GM19463 (cell line): ENCODE measurements around the gene ARID3B.
A peak's percentile ranks its signal among the peaks of the same experiment; 100 is the strongest.

ENCODE experiments used
- ATAC-seq: cut with Tn5 transposase; IDR thresholded peaks from one replicate; pipeline ENCODE4 v1.9.1; 2021; ENCODE audit warnings: mild to moderate bottlenecking, moderate library complexity; ENCODE audit not compliant: unreplicated experiment

The ARID3B gene

DNA sequence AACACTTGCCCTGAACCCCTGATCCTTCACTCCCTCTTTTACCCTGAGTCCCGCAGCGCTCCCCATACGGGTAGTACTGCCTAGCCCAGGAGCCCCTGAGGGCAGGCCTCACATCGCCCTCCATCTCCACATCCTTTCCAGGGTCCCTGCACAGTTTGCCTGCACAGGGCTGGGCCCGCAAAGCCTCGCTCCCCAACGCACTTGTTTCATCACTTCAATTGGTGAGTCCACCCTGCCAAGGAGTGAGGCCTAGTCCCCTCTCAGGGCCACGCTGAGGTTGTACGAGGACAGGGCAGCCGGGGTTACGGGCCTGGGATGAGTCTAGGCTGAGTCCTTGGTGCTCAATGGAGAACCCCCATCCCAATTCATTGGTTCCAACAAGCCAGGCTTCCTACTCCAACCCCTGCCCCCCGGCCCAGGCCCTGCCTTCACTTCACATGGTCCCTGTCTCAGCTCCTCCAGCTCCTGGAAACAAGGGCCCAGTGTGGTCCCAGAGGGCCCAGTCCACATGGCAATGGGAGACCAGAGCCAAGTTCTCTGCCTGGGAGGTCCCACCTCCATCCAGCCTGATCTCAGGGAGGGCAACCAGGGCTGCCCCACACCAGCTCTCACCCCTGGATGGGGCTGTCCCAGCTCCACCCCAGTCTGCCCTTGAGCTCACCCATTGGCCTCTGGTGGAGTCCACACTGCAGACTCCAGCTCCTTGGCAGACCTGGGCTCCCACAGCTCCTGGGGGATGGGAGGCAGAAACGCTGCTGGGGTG, 62.2 kb downstream of the ARID3B start:
- ATAC-seq = no peak

DNA sequence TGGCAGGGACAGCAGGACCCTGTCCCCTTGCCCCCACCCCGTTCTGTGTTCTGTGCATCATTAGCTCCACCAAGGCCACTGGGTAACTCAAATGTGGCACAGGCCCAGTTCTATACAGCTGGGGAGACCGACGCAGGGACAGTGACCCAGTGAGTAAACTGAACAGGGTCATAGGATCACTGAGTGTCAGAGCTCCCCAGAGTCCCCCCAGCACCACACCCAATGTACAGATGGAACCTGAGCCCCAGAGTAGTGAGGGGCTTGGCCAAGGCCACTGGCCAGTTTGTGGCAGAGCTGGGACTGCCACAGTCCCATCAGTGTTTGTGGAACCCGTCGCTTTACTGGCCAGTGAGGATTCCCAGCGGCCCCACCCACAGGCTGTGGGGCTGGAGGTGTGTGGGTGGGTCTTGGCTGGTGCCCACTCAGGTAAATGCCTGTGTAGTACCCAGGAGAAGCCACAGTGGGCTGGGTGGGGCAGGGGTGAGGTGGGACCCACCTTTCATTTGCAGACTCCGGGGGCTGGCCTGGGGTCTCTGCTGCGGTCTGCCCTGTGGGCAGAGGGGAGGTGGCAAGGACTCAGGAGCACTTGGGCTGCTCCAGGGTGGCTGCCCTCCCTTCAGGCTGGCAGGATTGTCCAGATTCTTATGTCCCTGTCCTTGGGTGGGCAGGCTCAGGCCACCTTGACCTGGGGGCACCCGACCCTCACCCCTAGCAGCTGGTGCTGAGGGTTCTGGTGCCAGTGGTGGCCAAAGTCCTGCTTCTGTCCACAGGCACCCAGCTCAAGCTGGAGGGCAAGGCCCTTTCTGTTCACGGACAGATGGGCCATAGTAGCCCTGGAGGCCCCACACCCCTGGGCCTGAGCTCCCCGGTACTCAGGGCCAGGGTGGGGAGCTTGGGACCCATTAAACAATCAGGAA, 63.0 kb downstream of the ARID3B start:
- ATAC-seq = no peak

DNA sequence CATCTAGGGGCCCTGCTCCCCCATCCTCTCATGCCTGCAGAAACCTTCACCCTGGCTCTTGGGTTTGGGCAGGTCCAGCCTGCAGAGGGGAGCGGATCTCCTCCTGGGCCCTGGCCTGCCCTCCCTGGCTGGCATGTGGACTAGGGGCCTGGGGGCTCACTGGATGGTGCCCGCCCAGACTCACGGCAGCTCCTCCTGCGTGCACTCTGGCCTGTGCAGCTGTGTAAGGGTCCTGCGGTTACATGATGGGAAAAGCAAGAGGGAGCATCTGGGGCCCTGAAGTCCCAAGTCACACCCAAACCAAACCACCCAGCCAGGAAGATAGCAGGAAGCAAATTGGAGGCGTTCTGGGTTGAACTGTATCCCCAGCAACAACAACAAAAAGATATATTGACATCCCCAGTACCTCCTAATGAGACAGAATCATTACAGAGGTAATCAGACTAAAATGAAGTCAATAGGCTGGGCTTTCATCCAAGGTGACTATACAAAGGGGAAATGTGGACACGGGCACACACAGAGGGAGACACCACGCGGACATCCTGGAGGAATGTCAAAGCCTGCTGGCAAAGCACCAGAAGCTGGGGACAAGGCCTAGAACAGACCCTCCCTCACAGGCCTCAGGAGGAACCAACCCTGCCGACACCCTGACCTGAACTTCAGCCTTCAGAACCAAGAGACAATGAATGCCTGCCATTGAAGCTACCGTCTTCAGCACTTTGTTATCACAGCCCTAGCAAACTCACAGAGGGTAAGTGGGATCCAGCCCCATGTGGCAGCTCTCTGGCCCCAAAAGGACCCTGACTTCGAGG, 64.2 kb downstream of the ARID3B start:
- no peak for ATAC-seq

DNA sequence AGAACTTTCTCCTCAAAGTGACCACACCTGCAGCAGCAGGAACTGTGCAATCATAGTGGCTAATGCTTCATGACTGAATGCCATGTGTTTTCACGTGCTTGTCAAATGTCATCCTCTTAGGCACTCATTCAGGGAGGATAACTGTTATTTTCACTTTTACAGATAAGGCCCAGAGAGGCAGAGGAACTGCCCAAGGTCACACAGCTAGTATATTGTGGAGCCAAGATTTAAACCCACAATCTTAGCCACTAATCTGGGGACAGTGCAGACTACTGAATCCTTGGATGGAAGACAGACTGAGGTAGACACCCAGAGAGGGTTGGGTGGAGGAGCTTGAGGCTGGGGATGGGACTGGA, 64.8 kb downstream of the ARID3B start:
- ATAC-seq = no peak

DNA sequence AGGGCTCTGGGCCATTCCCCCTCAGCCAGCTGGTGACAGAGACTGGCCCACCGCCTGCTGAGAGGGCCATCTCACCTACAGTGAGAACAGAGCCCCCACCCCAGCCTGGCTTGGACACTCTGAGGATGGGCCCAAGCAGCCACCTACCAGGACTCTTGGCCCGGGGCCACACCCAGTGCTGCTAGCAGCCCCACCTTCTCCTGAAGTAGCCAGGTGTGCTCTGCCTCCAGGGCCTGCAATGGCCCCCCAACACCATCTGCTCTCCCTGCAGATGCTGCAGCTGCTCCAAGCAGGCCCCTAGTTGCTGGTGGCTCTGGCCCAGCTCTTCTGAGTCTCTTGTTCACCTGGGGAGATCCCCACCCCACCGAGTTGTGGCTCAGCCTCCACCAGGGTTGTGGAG, 67.8 kb downstream of the ARID3B start:
- ATAC-seq = no peak

DNA sequence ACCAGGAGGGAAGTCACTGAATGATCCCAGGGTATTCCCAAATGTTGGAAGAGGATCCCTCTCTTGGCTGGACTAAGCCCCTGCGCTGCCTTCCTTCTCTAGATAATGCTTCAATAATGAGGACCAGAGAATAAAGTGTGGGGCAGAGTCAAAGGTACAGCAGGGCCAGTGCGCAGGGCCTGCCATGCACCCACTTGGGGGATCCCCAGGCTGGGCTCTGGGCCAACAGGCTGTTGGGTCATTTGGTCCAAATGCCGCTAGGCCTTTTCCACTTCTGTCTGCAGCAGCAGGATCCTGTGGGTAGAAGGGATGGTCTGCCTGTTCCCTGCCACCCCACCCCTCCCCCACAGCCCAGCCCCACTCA, 68.9 kb downstream of the ARID3B start:
- ATAC-seq = no peak

DNA sequence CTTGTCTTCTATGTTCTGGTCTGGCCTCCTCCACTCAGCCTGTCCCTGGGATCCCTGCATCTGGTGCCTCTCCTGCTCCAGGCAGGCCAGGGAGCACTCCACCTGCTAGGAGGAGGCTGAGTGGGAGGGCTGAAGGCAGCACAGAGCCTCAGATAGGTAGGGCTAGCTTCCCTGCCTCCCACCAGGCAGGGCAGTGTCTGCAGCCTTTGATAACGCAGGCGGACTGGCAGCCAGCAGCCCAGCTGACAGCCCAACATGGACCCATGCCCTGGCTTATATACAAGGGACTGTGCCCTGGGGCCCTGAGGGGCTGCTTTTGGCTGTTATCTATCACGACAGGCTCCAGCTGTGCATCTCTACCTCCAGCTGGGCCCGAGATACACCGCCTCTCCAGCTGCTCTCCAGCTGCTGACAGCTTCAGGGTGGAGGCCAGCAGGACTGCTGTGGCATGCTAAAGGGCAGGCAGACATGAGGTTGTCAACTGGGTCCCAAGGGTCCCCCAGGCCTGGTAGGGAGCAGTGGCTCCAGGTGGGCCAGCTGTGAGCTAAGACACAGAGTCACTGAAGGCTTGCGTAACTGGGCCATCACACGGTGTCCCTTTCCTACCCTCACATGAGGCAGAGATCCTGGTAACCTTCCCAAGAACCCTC, 69.4 kb downstream of the ARID3B start:
- no peak for ATAC-seq

DNA sequence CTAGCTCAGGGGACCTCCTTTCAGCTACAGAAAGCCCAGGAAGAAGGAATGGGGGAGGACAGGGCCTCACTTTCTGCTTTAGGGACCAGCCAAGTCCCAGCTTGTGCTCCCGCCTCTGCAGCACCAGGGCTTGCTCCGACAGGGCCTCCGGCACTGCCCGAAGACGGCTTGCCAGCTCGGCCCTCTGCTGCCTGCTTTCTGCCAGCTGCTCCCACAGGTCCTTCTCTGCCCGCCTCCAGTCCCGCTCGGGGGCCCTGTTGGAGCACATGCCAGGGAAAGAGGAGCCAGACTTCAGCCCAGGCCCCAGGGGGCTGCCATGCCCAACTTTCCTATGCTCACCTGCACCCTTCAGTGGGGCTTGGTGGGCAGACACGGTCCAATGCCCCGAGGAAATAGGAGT, 70.3 kb downstream of the ARID3B start:
- no peak for ATAC-seq

DNA sequence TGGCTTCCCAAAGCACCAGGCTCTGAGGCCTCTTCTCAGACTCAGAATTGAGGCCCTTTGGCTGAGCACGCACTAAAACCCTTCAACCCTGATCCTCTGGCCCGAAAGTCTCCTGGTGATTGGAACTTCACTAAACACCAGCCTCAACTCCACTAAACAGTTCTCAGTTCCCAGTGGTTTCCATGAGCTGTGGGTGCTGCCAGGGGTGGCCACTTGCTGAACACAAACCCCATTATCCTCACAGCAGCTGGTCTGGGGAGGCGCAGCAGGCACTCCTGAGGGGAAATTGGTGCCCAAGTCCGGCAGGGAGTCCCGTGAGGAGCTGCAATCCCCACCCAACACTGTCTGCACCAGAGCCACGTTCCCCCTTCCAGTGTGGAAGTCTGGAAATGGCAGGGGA, 70.8 kb downstream of the ARID3B start:
- no peak for ATAC-seq

DNA sequence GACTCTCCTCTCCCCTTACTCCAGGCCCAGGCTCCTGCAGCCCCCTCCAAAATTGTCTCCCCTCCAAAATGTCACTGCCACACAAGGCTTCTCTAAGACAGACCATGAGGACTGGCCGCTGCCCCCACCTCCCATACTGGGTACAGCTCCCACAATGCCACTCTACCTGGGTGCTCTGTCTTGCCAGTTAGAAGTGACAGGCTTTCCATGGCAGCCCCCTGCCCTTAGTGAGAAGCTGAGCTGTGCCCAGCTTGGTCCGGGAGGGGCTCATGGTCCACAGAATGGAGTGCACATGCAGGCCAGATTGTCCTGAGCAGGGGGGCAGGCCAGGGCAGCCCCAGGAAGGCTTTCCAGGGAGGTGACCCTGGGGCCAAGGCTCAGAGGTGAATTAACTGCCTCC, 71.7 kb downstream of the ARID3B start:
- ATAC-seq = no peak

DNA sequence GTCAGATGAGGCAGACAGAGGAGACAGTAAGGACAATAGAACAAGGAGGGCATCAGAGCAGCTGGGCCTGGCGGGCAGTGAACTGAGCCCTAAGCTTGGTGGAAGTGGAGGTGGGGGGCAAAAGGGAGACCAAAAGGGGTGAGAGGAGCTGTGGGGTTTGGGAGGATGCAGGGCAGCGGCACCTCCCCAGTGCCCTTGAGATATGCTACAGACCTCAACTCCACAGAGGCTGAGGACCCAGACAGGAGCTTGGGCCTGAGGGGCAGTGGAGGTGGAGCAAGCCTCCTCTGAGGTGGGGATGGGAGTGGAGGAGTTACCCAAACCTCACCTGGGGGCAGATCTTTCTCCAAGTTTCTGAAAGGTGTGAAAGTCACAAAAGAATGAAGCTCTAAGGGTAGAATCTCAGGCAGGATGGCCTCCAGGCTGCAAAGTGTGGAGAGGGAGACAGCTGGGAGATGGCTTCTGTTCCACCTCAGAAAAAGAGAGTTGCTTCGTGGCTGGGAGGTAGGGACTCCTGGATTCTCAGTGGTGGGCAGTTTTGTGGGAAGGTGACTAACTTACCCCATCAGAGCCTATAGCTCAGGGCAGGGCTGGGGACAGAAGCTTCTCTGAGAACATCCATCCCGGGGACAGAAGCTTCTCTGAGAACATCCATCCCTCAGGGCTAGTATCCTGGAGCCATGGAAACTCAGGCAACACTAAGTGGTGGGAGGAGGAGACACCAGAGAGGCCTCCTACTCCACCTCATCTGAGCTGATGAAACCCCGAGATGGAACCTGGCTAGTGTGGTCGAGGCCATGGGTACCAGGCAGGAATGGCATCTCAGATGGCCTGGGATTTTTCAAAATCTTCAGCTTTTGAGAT, 72.3 kb downstream of the ARID3B start:
- no peak for ATAC-seq

DNA sequence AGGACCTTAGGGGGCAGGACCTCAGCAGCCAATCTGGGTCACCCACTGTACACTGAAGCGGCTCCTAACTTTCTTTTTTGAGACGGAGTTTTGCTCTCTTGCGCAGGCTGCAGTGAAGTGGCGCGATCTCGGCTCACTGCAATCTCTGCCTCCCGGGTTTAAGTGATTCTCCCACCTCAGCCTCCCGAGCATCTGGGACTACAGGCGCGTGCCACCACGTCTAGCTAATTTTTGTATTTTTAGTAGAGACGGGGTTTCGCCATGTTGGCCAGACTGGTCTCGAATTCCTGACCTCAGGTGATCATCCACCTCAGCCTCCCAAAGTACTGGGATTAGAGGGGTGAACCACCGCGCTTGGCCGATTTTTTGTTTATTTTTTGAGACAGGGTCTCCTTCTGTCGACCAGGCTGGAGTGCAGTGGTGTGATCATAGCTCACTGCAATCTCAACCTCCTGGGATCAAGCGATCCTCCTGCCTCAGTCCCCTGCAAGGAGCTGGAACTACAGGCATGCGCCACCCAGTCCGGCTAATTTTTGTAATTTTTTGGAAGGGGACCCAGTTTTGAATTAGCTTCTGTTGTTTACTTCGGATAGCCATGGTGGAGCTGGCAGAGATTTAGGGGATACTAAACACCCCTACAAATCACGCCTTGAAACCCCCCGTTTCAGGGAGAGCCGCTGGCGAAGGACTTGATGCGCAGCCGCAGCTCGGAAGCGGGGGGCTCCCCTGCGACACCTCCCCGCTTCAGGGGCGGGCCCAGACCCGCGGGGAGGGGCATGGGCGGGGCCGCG, 73.1 kb downstream of the ARID3B start:
- ATAC-seq = no peak

DNA sequence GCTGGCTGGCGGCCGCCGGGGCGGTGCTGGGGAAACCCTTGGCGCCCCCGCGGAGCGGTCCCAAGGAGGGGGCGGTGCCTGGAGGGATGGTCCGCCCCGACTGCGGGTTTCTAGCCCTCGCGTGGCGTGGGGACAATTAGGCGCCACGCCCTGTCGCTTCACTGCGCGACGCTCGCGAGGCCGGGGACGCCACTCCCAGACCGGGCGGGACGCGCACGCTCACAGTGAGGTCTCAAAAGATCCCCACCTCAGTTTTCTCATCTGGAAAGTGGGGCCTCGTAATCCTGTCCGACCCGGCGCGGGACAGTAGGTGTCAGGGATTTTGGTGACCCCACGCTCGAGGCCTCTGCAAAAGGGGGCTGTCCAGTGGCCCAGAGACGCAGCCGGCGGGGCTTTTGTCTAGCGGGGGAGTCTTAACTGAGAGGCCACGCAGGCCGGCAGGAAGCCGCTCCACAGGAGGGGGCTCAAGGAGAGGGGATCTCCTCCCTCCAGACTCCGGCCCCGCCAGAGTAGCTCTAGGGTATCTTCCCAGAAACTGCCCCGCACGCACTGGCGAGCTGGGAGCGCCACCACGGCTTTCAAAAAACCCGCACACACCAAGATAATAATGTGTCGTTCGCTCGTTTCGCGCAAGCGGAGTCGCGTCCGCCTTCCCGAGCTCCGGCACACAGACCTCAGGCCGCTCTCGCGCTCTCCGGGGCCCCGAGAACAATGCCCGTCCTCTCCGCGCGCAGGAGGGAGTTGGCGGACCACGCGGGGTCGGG, 73.9 kb downstream of the ARID3B start:
- ATAC-seq = peak; percentile 42

DNA sequence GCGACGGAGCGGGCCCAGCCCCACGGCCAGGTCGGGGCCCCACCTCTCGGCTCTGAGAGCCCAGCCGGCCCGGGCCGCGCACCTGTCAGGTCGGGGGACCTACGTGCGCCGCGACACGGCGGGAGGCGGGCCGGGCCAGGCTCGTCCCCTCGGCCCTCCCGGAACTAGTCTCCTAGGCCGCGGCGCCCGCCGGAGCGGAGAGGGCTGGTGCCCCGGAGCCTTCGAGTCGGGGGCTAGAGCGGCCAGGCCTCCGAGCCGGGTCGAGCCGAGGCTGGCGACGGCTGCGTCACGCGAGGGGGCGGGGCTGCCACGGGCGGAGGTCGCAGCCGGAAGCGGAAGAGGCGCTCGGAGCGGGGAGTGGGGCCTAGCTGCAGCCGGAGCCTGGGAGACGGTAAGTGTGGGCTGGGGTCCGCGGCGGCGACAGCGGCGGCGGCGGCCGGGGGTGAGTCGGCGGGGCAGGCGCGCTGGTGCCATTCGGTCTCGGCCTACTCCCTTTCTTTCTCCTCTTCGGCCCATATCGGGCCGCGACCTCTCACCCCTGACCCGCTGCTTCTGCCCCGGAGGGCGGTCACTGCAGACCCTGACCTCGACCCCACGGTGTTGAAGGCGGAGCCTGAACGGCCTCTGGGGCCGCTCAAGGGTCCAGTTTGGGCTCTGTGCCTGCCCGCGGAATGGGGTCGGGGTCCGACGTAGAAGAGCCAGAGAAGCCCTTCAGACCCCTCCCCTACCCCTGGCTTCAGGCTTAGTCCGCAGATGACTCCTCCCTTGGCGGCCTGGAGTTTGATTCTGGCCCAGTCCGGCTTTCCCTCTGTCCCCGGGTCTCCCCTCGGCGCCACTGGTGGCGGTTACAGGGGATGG, 74.7 kb downstream of the ARID3B start, which contains the start of gene CLK3:
TSS of gene CLK3 (plus strand) at position 329 of the 858 bp plus-strand sequence. CDS start 3,361 bp downstream, outside the sequence.
- peak; percentile 82 for ATAC-seq

DNA sequence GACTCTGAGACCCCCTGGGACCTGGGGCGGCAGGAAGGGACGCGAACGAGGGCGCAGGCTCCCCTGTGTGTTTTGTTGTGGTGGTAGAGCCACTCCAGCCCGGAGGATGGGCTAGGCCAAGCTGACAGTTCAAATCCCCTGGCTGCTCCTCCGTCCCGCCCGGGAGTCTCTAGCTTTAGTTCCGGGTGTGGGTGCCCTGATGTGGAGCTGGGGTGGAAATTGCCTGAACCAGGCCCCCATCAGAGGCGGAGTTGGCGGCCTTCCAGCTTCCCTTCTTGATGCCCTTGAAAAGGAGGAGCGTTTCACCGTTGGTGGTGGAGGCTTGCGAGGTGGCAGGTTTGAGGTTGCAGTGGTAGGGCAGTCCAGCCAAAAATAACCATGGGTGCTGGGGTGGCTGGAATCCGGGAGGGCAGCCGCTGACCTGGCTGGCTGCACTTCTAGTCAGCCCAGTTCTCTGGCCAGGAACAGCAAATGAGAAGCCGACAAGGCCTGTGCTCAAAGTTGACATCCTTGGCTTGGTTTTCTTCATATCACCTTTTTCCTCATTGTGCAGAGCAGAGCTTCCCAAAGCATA, 75.4 kb downstream of the ARID3B start:
- ATAC-seq = no peak

DNA sequence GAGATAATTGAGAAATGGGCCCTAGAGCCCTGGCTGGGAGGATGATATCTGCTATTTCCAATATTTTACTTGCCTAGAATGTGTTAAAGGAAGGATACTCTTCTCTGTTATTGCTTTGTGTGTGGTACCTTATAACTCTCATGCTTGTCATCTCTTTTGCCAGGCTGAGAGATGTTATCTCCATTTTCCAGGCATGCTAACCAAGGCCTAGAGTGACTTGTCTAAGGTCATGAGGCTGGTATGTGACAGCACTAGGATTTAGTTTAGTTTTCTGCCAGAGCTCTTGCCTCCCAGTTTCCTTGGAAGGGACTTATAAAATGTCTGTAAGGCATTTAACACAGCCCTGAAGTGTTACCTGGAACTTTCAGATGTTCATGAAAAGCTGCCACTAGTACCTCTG, 76.0 kb downstream of the ARID3B start:
- no peak for ATAC-seq
